ENCODE measurements around the gene BZW1.

BZW1 gene

GRCh38 chr2:200809506-200810251 lies 2.0 kb upstream of the BZW1 start:
- DNase-seq (ENCODE audit: low read depth, low spot score), result no peak
- POLR2A ChIA-PET, result interaction anchor here (1.3 to 1.9 kb wide), 3 partner anchors 23 to 62 kb away, joined by 4 to 6 read pairs (median 6); partner anchors contain the start of gene CLK1
- CTCF ChIA-PET, result interaction anchor here (4.0 kb wide), 1 partner anchor 97 kb away, joined by 16 read pairs; no protein-coding TSS in a partner anchor
- no peak for TF ChIP-seq CTCF (IDR thresholded peaks at IDR 0.05; ENCODE audit: insufficient read depth, low read length, missing control alignments)
- H3K4me3 ChIP-seq (ENCODE audit: low read depth, low read length), result no peak overlapping the region

- peak overlapping the region; percentile 59 for H3K4me3 ChIP-seq (ENCODE audit: low read depth, low read length)
- no peak for TF ChIP-seq CTCF (IDR thresholded peaks at IDR 0.05; ENCODE audit: insufficient read depth, low read length, missing control alignments)
- POLR2A ChIA-PET, result interaction anchor here (0.9 to 1.9 kb wide), 6 partner anchors 14 to 63 kb away, joined by 3 to 6 read pairs (median 5); partner anchors contain the start of gene CLK1
- DNase-seq (ENCODE audit: low read depth, low spot score), result peak; percentile 65
- CTCF ChIA-PET, result interaction anchor here (4.0 kb wide), 1 partner anchor 97 kb away, joined by 16 read pairs; no protein-coding TSS in a partner anchor
Measured at GRCh38 chr2:200810252-200810997, 1.3 kb upstream of the BZW1 start.

GRCh38 chr2:200810998-200811332 lies 745 bp upstream of the BZW1 start:
- CTCF ChIA-PET, result interaction anchor here (4.0 kb wide), 1 partner anchor 98 kb away, joined by 16 read pairs; no protein-coding TSS in a partner anchor
- POLR2A ChIA-PET, result interaction anchor here (0.6 to 1.9 kb wide), 8 partner anchors 14 to 1589 kb away, joined by 3 to 6 read pairs (median 4); no protein-coding TSS in a partner anchor
- no peak for TF ChIP-seq CTCF (IDR thresholded peaks at IDR 0.05; ENCODE audit: insufficient read depth, low read length, missing control alignments)

GRCh38 chr2:200812122-200813022 lies 662 bp downstream of the BZW1 start:
- ChIA-PET CTCF (interaction anchor here (4.0 kb wide), 1 partner anchor 99 kb away, joined by 16 read pairs; no protein-coding TSS in a partner anchor), POLR2A (interaction anchor here (1.2 kb wide), 1 partner anchor 63 kb away, joined by 3 read pairs; no protein-coding TSS in a partner anchor)
- TF ChIP-seq CTCF (IDR thresholded peaks at IDR 0.05; ENCODE audit: insufficient read depth, low read length, missing control alignments), result peak; percentile 81
- H3K4me3 ChIP-seq (ENCODE audit: low read depth, low read length), result peak overlapping the region; percentile 89
- no peak for DNase-seq (ENCODE audit: low read depth, low spot score)

More at GRCh38 chr2:200810998-200811332, 745 bp upstream of the BZW1 start:
- DNase-seq (ENCODE audit: low read depth, low spot score), result no peak
- H3K4me3 ChIP-seq (ENCODE audit: low read depth, low read length), result peak overlapping the region; percentile 59

- POLR2A ChIA-PET, result interaction anchor here (0.6 to 1.6 kb wide), 2 partner anchors 13 to 50 kb away, joined by 3 to 5 read pairs; partner anchors contain the start of gene CLK1
- no peak for DNase-seq (ENCODE audit: low read depth, low spot score)
- CTCF ChIA-PET, result interaction anchor here (0.6 to 2.6 kb wide), 5 partner anchors 10 to 102 kb away, joined by 3 to 8 read pairs (median 4); no protein-coding TSS in a partner anchor
- no peak for TF ChIP-seq CTCF (IDR thresholded peaks at IDR 0.05; ENCODE audit: insufficient read depth, low read length, missing control alignments)
- no peak overlapping the region for H3K4me3 ChIP-seq (ENCODE audit: low read depth, low read length)
Measured at GRCh38 chr2:200814276-200814815, 2.6 kb downstream of the BZW1 start.
